ENCODE data around the gene HSDL2.
A peak's percentile ranks its signal among the peaks of the same experiment; 100 is the strongest.
"Not testable (repeated sequence)": the region's sequence is repeated elsewhere in the genome, so short reads cannot be mapped to it uniquely, and the experiment has no call there.

The HSDL2 gene

DNA sequence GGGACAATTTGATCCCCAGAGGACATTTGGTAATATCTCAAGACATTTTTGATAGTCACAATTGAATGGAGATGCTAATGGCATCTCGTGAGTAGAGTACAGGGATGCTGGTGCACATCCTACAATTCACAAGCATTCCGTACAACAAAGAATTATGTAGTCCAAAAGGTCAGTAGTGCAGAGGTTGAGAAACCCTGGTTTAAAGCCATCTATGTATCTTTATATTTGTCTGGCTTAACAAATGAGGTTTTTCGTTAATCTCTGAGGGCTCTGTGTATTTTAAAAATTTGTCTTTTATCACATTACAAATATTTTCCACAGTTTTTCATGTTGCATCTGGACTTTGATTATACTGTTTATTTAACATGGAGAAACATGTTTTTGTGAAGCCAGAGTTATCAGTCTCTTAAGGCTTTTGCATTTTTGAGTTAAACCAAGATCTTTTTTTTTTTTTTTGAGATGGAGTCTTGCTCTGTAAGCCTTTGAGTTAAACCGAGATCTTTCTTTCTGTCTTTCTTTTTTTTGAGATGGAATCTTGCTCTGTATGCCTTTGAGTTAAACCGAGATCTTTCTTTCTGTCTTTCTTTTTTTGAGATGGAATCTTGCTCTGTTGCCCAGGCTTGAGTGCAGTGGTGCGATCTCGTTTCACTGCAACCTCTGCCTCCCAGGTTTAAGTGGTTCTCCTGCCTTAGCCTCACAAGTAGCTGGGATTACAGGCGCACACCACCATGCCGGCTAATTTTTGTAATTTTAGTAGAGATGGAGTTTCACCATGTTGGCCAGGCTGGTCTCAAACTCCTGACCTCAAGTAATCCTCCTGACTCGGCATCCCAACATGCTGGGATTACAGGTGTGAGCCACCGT is 2.8 kb downstream of the HSDL2 start:
- Histone ChIP-seq H3K4me2 (peak overlapping the region in 10 of 11 experiments; percentile 51 to 88 (median 60); a peak in 14 of 22 replicates), H3K4me1 (peaks cover 44 to 62% (median 54%) of the 10 kb centered on the region in 10 experiments), H3K4me3 (no peak overlapping the region), H3K27me3 (no peaks in the 10 kb centered on the region), H3K36me3 (peaks cover 0 to 11% (median 7%) of the 10 kb centered on the region in 11 experiments; a peak in 8 of 22 replicates), H3K27ac (no peak overlapping the region), H3K9me3 (replicated peaks in 1 of 11) (no peaks in the 10 kb centered on the region), H3K9ac (no peak overlapping the region), H4K20me1 (no peaks in the 10 kb centered on the region)
- no peak for TF ChIP-seq Cebpa-rat (IDR thresholded peaks at IDR 0.05)

- Histone ChIP-seq H3K4me3 (no peak overlapping the region), H3K9me3 (replicated peaks in 1 of 11) (peaks cover 0 to 4% (median 0%) of the 10 kb centered on the region in 11 experiments; a peak in 1 of 22 replicates), H3K36me3 (peaks cover 0 to 18% (median 8%) of the 10 kb centered on the region in 11 experiments; a peak in 8 of 22 replicates), H3K4me1 (peaks cover 33 to 51% (median 44%) of the 10 kb centered on the region in 10 experiments), H3K27ac (peak overlapping the region in 10 of 11 experiments; percentile 3 to 74 (median 36); a peak in 12 of 22 replicates), H4K20me1 (no peaks in the 10 kb centered on the region), H3K27me3 (no peaks in the 10 kb centered on the region), H3K9ac (peak overlapping the region in 7 of 11 experiments; percentile 2 to 56 (median 39); a peak in 8 of 22 replicates), H3K4me2 (peak overlapping the region; percentile 30 to 75 (median 59); a peak in 20 of 22 replicates)
- no peak for TF ChIP-seq Cebpa-rat (IDR thresholded peaks at IDR 0.05)
Observed at GRCh38 chr9:112384219-112384618, 4.3 kb downstream of the HSDL2 start.

DNA sequence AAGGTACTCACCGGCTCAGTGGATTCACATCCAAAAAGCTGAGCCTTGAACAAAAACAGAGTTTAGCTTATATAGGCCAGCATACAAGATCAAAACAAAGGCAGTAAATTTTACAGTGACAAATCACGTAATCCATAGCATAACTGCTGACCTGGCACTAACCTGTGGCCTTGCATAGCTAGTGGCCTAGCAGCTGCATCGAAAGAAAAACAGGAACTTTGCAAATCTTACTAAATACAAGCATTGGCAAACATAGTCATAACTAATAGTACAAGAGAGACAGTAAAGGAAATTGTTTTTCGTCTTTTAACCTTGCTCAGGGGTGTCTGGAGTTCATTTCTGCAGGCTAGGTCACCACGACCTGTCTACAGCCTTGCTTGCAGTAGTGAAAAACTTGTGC is 4.8 kb downstream of the HSDL2 start:
- Histone ChIP-seq H3K4me2 (peak overlapping the region; percentile 30 to 75 (median 59); a peak in 20 of 22 replicates), H3K4me3 (no peak overlapping the region), H3K9ac (peak overlapping the region in 7 of 11 experiments; percentile 2 to 56 (median 39); a peak in 8 of 22 replicates), H3K36me3 (peaks cover 0 to 18% (median 8%) of the 10 kb centered on the region in 11 experiments; a peak in 8 of 22 replicates), H3K27ac (peak overlapping the region in 10 of 11 experiments; percentile 3 to 74 (median 36); a peak in 13 of 22 replicates), H3K27me3 (no peaks in the 10 kb centered on the region), H3K4me1 (peaks cover 33 to 51% (median 44%) of the 10 kb centered on the region in 10 experiments), H4K20me1 (no peaks in the 10 kb centered on the region), H3K9me3 (replicated peaks in 1 of 11) (peaks cover 0 to 4% (median 0%) of the 10 kb centered on the region in 11 experiments; a peak in 1 of 22 replicates)
- no peak for TF ChIP-seq Cebpa-rat (IDR thresholded peaks at IDR 0.05)

- no peaks in the 10 kb centered on the region for H3K27me3 ChIP-seq
Observed at GRCh38 chr9:112387115-112387514, 7.2 kb downstream of the HSDL2 start.

DNA sequence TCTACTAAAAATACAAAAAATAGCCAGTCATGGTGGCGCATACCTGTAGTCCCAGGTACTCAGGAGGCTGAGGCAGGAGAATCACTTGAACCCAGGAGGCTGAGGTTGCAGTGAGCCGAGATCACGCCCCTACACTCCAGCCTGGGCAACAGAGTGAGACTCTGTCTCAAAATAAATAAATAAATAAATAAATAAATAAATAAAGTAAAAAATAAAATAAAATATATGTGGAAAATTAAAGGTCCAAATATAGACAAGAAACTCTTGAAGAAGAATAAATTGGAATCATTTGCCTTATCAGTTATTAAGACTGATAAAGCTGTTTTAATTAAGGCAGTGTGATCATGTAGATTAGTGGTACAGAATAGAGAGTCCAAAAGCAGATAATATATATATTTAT is 10.0 kb downstream of the HSDL2 start:
- peaks cover 0 to 18% (median 8%) of the 10 kb centered on the region in 11 experiments; a peak in 9 of 22 replicates for H3K36me3 ChIP-seq
- H3K4me2 ChIP-seq; H3K9ac ChIP-seq; H3K27ac ChIP-seq; H4K20me1 ChIP-seq; H3K9me3 ChIP-seq (replicated peaks in 1 of 11); H3K27me3 ChIP-seq; H3K4me3 ChIP-seq: not testable (repeated sequence)
- peaks cover under 1 to 11% (median 5%) of the 10 kb centered on the region in 10 experiments; a peak in 17 of 20 replicates for H3K4me1 ChIP-seq

More at GRCh38 chr9:112387115-112387514, 7.2 kb downstream of the HSDL2 start:
- no peak for TF ChIP-seq Cebpa-rat (IDR thresholded peaks at IDR 0.05)
- peaks cover 20 to 37% (median 31%) of the 10 kb centered on the region in 10 experiments for H3K4me1 ChIP-seq
- no peak overlapping the region for H3K4me2 ChIP-seq
- peaks cover 0 to 4% (median 0%) of the 10 kb centered on the region in 11 experiments; a peak in 1 of 22 replicates for H3K9me3 ChIP-seq (replicated peaks in 1 of 11)
- no peak overlapping the region for H3K9ac ChIP-seq
- no peak overlapping the region for H3K27ac ChIP-seq
- peaks cover 0 to 18% (median 8%) of the 10 kb centered on the region in 11 experiments; a peak in 9 of 22 replicates for H3K36me3 ChIP-seq
- no peak overlapping the region for H3K4me3 ChIP-seq
- H4K20me1 ChIP-seq: no peaks in the 10 kb centered on the region

DNA sequence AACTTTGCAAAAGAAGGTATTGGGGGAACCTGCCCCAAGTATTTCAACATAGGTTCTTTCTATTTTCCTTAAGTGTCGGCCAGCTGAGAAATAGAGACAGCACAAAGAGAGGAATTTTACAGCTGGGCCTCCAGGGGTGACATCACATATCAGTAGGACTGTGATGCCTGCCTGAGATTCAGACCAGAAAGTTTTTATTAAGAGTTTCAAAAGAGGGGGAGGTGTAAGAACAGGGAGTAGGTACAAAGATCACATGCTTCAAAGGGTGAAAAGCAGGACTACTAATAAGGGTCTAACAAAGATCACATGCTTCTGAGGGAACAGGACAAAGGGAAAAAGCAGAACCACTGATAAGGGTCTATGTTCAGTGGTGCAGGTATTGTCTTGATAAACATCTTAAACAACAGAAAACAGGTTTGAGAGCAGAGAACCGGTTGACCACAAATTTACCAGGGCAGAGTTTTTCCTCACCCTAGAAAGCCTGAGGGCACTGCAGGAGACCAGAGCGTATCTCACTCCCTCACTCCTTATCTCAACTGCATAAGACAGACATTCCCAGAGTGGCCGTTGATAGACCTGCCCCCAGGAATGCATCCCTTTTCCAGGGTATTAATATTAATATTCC is 12.1 kb downstream of the HSDL2 start:
- not testable (repeated sequence) for H3K4me2 ChIP-seq, H4K20me1 ChIP-seq, H3K9ac ChIP-seq, H3K27me3 ChIP-seq, H3K4me1 ChIP-seq, H3K27ac ChIP-seq, H3K4me3 ChIP-seq
- Histone ChIP-seq H3K9me3 (replicated peaks in 1 of 11) (peaks cover 5 to 13% (median 8%) of the 10 kb centered on the region in 11 experiments; a peak in 20 of 22 replicates), H3K36me3 (peaks cover 5 to 34% (median 12%) of the 10 kb centered on the region in 11 experiments; a peak in 17 of 22 replicates)

- not testable (repeated sequence) for H3K9ac ChIP-seq, H3K27me3 ChIP-seq, H3K4me3 ChIP-seq, H4K20me1 ChIP-seq, H3K4me2 ChIP-seq, H3K4me1 ChIP-seq, H3K27ac ChIP-seq
- Histone ChIP-seq H3K9me3 (replicated peaks in 1 of 11) (peaks cover 15 to 24% (median 19%) of the 10 kb centered on the region in 11 experiments), H3K36me3 (peaks cover 0 to 35% (median 15%) of the 10 kb centered on the region in 11 experiments; a peak in 18 of 22 replicates)
Observed at GRCh38 chr9:112393146-112393545, 13.2 kb downstream of the HSDL2 start.

DNA sequence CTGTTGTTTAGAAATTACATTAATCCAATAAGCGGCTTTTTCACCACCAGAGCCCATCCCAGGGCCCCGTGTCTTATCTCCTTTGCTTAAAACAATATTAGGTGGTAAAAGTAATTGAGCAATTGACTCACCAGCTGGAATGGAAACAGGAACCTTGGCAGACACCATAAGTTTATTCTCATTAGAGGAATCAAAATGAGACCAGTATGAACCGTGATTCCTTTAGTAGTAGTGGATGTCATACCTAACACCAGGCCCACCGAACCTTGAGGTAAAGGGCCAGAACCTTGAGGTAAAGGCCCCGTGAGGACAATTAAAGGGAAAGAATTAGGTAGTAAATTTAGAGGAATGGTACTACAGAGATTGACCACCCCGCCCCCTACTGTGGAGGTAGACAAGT is 16.5 kb downstream of the HSDL2 start:
- Histone ChIP-seq H3K4me1 (no peaks in the 10 kb centered on the region), H3K27ac (no peak overlapping the region), H3K4me2 (no peak overlapping the region), H3K36me3 (peaks cover 13 to 44% (median 28%) of the 10 kb centered on the region in 11 experiments; a peak in 20 of 22 replicates), H3K4me3 (no peak overlapping the region), H3K9me3 (replicated peaks in 1 of 11) (peaks cover 30 to 46% (median 41%) of the 10 kb centered on the region in 11 experiments), H4K20me1 (no peaks in the 10 kb centered on the region), H3K9ac (no peak overlapping the region), H3K27me3 (no peaks in the 10 kb centered on the region)
- TF ChIP-seq Cebpa-rat (IDR thresholded peaks at IDR 0.05): no peak

DNA sequence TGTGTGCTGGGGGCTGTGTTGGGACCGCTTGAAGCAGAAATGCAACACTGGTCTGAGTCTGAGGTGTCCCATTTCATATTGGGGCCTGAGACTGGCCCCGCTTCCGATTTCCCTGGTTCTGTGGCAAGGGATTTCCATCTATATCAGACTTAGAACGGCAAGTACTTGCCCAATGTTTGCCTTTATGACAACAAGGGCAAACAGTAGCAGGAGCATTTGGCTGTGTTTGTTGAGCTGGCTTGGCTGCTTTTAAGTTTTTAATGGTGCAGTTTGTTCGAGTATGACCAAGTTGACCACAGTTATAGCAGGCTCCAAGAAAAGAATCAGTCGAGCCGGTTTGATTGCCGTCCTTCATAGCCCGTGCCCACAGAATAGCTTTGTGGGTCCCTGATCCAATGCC is 17.0 kb downstream of the HSDL2 start:
- peaks cover 13 to 44% (median 28%) of the 10 kb centered on the region in 11 experiments; a peak in 20 of 22 replicates for H3K36me3 ChIP-seq
- H3K9ac ChIP-seq: no peak overlapping the region
- peaks cover 30 to 46% (median 41%) of the 10 kb centered on the region in 11 experiments for H3K9me3 ChIP-seq (replicated peaks in 1 of 11)
- H4K20me1 ChIP-seq: no peaks in the 10 kb centered on the region
- H3K27ac ChIP-seq: no peak overlapping the region
- H3K4me3 ChIP-seq: no peak overlapping the region
- H3K4me1 ChIP-seq: no peaks in the 10 kb centered on the region
- H3K4me2 ChIP-seq: no peak overlapping the region
- no peak for TF ChIP-seq Cebpa-rat (IDR thresholded peaks at IDR 0.05)
- no peaks in the 10 kb centered on the region for H3K27me3 ChIP-seq
